ENCODE measurements around the gene IFNL2. TPM values are rescaled to one million over a fixed set of nuclear protein-coding genes. Genes with fewer than 3 reads are reported as not detected.

IFNL2 gene
- total RNA-seq (2022; extraction: Qiagen RNA extraction; ENCODE audit: low read depth) = not detected in 5 replicates

DNA sequence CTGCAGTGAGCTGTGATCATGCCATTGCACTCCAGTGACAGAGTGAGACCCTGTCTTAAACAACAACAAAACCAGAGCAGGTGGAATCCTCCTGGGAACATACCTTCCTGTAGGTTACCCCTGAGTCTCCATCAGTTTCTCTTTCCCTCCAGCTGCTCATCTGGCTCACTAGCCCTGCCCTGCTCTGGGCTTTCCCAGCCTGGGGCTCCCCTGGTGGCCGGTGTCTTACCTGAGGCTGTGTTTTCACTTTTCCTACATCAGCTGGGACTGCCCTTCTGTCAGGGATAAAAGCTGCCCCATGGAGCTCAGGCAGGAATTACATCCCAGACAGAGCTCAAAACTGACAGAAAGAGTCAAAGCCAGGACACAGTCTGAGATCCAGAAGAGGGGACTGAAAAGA is at the start of gene IFNL2:
Gene IFNL2, plus strand, starts transcription at position 312 of the 400 bp plus-strand sequence. CDS start 173 bp downstream, outside the sequence.

DNA sequence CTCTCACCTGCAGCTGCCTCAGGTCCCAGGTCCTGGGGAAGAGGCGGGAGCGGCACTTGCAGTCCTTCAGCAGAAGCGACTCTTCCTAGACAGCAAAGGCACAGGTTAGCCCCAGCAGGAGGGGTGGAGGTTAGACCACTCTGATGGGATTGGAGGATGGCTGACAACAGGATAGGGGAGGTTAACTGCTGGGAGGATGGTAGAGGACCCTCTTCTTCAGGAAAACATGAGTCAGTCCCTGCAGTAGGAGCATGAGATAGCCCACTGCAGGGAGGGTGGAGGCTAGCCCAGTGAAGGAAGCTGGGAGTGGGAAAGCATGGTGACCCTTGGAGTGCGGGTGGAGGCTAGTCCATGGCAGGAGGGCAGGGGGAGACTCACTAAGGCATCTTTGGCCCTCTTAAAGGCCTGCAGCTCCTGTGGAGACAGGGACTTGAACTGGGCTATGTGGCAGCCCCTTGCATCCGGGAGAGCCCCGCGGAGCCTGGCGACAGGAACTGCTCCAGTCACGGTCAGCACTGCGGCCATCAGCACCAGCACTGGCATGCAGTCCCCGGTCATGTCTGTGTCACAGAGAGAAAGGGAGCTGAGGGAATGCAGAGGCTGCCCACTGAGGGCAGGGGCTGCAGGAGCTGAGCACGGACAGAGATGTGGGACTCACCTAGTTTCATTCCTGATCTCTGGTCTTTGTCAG is 23.6 kb upstream of the IFNL2 start, which contains the start of gene IFNL3:
Gene IFNL3, minus strand, starts transcription at position 597 of the 691 bp plus-strand sequence. Its CDS starts 39 bp downstream, at position 558.

DNA sequence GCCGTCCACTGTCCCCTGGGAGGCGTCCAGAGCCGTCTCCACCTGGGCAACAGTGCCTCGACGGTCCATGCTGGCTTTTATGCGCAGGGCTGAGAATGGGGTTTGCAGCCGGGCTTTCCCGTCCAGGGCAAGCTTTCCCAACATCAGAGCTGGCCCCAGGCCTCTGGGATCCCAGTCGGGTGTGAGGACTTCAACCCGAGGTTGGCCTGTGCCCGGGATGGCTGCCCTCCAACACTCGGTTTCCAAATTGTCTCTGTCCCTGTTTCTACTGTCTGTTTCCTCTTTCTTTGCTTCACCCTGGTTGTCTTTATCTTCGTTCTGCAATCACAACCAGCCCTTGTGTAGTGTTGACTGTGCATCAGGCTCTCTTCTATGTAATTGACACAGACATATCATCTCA is 19.4 kb upstream of the IFNL2 start, which contains the start of gene IFNL4:
Gene IFNL4, minus strand, starts transcription at position 51 of the 400 bp plus-strand sequence.

DNA sequence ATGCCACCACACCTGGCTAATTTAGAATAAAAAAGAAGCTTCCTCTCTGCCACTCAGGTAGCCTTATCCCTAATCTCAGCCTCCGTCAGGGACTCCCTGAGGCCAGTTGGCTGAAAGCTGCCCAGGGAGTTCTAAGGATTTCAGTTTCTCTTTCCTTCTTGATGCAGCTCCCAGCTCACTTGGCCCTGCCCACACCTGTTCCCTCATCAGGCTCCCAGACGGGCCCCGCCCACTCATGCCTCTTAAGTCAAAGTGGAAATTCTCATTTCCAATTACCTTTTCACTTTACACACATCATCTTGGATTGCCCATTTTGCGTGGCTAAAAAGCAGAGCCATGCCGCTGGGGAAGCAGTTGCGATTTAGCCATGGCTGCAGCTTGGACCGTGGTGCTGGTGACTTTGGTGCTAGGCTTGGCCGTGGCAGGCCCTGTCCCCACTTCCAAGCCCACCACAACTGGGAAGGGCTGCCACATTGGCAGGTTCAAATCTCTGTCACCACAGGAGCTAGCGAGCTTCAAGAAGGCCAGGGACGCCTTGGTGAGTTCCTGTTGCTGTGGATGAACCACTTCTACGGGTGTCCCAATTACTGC is 28.0 kb downstream of the IFNL2 start, which contains the start of gene IFNL1:
Gene IFNL1, plus strand, starts transcription at position 353 of the 591 bp plus-strand sequence. Its CDS starts 15 bp downstream, at position 368.

Other genes starting within 250 kb of the IFNL2 start
- gene FBXO27, start 235.8 kb upstream of the IFNL2 start, total RNA-seq (2022; extraction: Qiagen RNA extraction; ENCODE audit: low read depth) = 3.5 to 7.1 TPM (median 4.6 TPM) in 5 replicates
- gene ACP7, start 184.0 kb upstream of the IFNL2 start, total RNA-seq (2022; extraction: Qiagen RNA extraction; ENCODE audit: low read depth) = 0.14 to 0.24 TPM (median 0.17 TPM) in 4 of 5 replicates, not detected in the other
- gene PAK4, start 142.6 kb upstream of the IFNL2 start, total RNA-seq (2022; extraction: Qiagen RNA extraction; ENCODE audit: low read depth) = 84.6 to 124 TPM (median 114 TPM) in 5 replicates
- gene NCCRP1, start 71.4 kb upstream of the IFNL2 start, total RNA-seq (2022; extraction: Qiagen RNA extraction; ENCODE audit: low read depth) = 1.1 to 1.7 TPM (median 1.5 TPM) in 5 replicates
- not detected in 5 replicates for gene SYCN, start 64.1 kb upstream of the IFNL2 start, total RNA-seq (2022; extraction: Qiagen RNA extraction; ENCODE audit: low read depth)
- gene IFNL3, start 23.4 kb upstream of the IFNL2 start, total RNA-seq (2022; extraction: Qiagen RNA extraction; ENCODE audit: low read depth) = not detected in 5 replicates
- not detected in 5 replicates for gene IFNL4, start 19.5 kb upstream of the IFNL2 start, total RNA-seq (2022; extraction: Qiagen RNA extraction; ENCODE audit: low read depth)
- 0.23 to 0.28 TPM in 2 of 5 replicates, not detected in the others for gene IFNL1, start 28.0 kb downstream of the IFNL2 start, total RNA-seq (2022; extraction: Qiagen RNA extraction; ENCODE audit: low read depth)
- 8.1 to 13.5 TPM (median 12.4 TPM) in 5 replicates for gene LRFN1, start 52.5 kb downstream of the IFNL2 start, total RNA-seq (2022; extraction: Qiagen RNA extraction; ENCODE audit: low read depth)
- gene GMFG, start 67.6 kb downstream of the IFNL2 start, total RNA-seq (2022; extraction: Qiagen RNA extraction; ENCODE audit: low read depth) = 0.66 to 0.81 TPM (median 0.67 TPM) in 3 of 5 replicates, not detected in the others
- gene SAMD4B, start 74.0 kb downstream of the IFNL2 start, total RNA-seq (2022; extraction: Qiagen RNA extraction; ENCODE audit: low read depth) = 108 to 185 TPM (median 171 TPM) in 5 replicates
- 67.3 to 78.0 TPM (median 73.7 TPM) in 5 replicates for gene PAF1, start 122.7 kb downstream of the IFNL2 start, total RNA-seq (2022; extraction: Qiagen RNA extraction; ENCODE audit: low read depth)
- 59.2 to 65.9 TPM (median 63.2 TPM) in 5 replicates for gene MED29, start 123.0 kb downstream of the IFNL2 start, total RNA-seq (2022; extraction: Qiagen RNA extraction; ENCODE audit: low read depth)
- 57.1 to 99.4 TPM (median 73.3 TPM) in 5 replicates for gene ZFP36, start 138.5 kb downstream of the IFNL2 start, total RNA-seq (2022; extraction: Qiagen RNA extraction; ENCODE audit: low read depth)
- gene PLEKHG2, start 144.3 kb downstream of the IFNL2 start, total RNA-seq (2022; extraction: Qiagen RNA extraction; ENCODE audit: low read depth) = 38.2 to 63.9 TPM (median 46.0 TPM) in 5 replicates
- 6,019 to 7,343 TPM (median 7,191 TPM) in 5 replicates for gene RPS16, start 167.6 kb downstream of the IFNL2 start, total RNA-seq (2022; extraction: Qiagen RNA extraction; ENCODE audit: low read depth)
- gene SUPT5H, start 177.2 kb downstream of the IFNL2 start, total RNA-seq (2022; extraction: Qiagen RNA extraction; ENCODE audit: low read depth) = 166 to 195 TPM (median 192 TPM) in 5 replicates
- gene TIMM50, start 212.4 kb downstream of the IFNL2 start, total RNA-seq (2022; extraction: Qiagen RNA extraction; ENCODE audit: low read depth) = 173 to 236 TPM (median 217 TPM) in 5 replicates
- gene DLL3, start 230.6 kb downstream of the IFNL2 start, total RNA-seq (2022; extraction: Qiagen RNA extraction; ENCODE audit: low read depth) = 6.3 to 11.9 TPM (median 11.1 TPM) in 5 replicates
- gene SELENOV, start 246.7 kb downstream of the IFNL2 start, total RNA-seq (2022; extraction: Qiagen RNA extraction; ENCODE audit: low read depth) = not detected in 5 replicates

All from A549 treated with RU486 at 1 μM for 4 hours (cell line).